ENCODE results near the gene PAX2.

PAX2 gene

DNA sequence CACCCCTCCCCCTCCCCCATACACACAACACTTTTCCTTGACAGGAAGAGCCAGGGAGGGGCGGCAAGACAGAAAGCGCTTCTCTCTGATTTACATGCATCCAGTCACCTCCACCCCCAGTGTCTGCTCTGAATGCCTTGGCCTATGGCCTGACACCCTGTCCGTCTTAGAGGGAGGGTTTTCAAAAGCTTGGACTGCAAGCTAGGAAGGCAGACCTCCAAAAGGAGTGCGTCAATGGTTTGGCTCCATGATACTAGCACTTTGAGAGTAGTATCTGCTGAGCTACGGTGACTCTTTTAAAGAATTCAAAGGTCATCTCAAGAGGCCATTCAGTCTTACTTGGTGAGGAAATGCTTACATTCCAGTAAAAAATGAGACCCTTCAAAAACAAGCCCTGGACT, 20.3 kb upstream of the PAX2 start:
- H3K36me3 ChIP-seq (ENCODE audit: low read length): no peaks in the 10 kb centered on the region
- no peak overlapping the region for H3K4me3 ChIP-seq (ENCODE audit: insufficient read depth, low read length, poor library complexity, severe bottlenecking)
- H3K27ac ChIP-seq (ENCODE audit: low read depth, low read length): no peak overlapping the region
- H3K79me2 ChIP-seq (ENCODE audit: insufficient read depth, low read length): no peaks in the 10 kb centered on the region
- no peaks in the 10 kb centered on the region for H3F3A ChIP-seq (ENCODE audit: insufficient read depth)
- no peak overlapping the region for H3K9ac ChIP-seq (ENCODE audit: low read length)
- no peak for TF ChIP-seq CTCF (IDR thresholded peaks at IDR 0.05; ENCODE audit: insufficient read depth, low read length, poor library complexity, severe bottlenecking)
- no peak for TF ChIP-seq EZH2phosphoT487 (conservative IDR thresholded peaks at IDR 0.05; ENCODE audit: low read length)
- no peaks in the 10 kb centered on the region for H3K9me3 ChIP-seq (ENCODE audit: insufficient read depth, low read length)
- no peaks in the 10 kb centered on the region for H3K9me2 ChIP-seq (replicated peaks; ENCODE audit: insufficient read depth, low read length)
- no peaks in the 10 kb centered on the region for H3K27me3 ChIP-seq (ENCODE audit: low read length)
- H3K4me2 ChIP-seq (ENCODE audit: low read depth, low read length, poor library complexity, severe bottlenecking): no peak overlapping the region
- no peak overlapping the region for H2AFZ ChIP-seq (ENCODE audit: low read depth, low read length, severe bottlenecking)
- H4K20me1 ChIP-seq (ENCODE audit: low read depth, low read length): no peaks in the 10 kb centered on the region

DNA sequence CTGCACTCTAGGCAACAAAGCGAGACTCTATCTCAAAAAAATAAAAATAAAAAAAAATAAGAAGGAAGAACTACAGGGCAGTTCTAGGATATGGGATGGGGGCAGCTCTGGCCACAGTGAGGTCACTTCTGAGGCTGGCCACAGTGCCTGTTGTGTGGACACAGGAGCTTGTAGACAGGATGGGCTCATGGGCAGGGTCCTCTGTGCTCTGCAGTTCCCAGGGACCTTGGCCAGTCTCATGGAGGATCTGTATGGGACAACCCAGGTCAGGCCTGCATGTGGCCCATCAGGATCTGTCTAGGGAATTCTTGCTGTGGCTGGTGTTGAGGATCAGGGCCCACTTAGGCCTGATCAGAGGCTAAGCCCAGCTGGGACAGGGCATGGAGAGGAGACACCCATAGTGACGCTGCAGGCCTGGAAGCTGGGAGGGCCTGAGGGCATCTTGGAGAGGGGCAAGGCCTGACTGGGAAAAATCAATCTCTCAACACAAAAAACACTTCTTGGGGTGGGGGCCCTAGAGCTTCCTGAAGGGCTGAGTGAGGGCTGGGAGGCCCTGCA, 19.4 kb upstream of the PAX2 start:
- no peak overlapping the region for H3K9ac ChIP-seq (ENCODE audit: low read length)
- no peak overlapping the region for H2AFZ ChIP-seq (ENCODE audit: low read depth, low read length, severe bottlenecking)
- H4K20me1 ChIP-seq (ENCODE audit: low read depth, low read length): no peaks in the 10 kb centered on the region
- H3K4me3 ChIP-seq (ENCODE audit: insufficient read depth, low read length, poor library complexity, severe bottlenecking): no peak overlapping the region
- H3K27ac ChIP-seq (ENCODE audit: low read depth, low read length): no peak overlapping the region
- TF ChIP-seq EZH2phosphoT487 (conservative IDR thresholded peaks at IDR 0.05; ENCODE audit: low read length): no peak
- no peak for TF ChIP-seq CTCF (IDR thresholded peaks at IDR 0.05; ENCODE audit: insufficient read depth, low read length, poor library complexity, severe bottlenecking)
- no peaks in the 10 kb centered on the region for H3K36me3 ChIP-seq (ENCODE audit: low read length)
- no peaks in the 10 kb centered on the region for H3K27me3 ChIP-seq (ENCODE audit: low read length)
- H3K79me2 ChIP-seq (ENCODE audit: insufficient read depth, low read length): no peaks in the 10 kb centered on the region
- no peaks in the 10 kb centered on the region for H3K9me3 ChIP-seq (ENCODE audit: insufficient read depth, low read length)
- no peak overlapping the region for H3K4me2 ChIP-seq (ENCODE audit: low read depth, low read length, poor library complexity, severe bottlenecking)
- no peaks in the 10 kb centered on the region for H3K9me2 ChIP-seq (replicated peaks; ENCODE audit: insufficient read depth, low read length)
- H3F3A ChIP-seq (ENCODE audit: insufficient read depth): no peaks in the 10 kb centered on the region

DNA sequence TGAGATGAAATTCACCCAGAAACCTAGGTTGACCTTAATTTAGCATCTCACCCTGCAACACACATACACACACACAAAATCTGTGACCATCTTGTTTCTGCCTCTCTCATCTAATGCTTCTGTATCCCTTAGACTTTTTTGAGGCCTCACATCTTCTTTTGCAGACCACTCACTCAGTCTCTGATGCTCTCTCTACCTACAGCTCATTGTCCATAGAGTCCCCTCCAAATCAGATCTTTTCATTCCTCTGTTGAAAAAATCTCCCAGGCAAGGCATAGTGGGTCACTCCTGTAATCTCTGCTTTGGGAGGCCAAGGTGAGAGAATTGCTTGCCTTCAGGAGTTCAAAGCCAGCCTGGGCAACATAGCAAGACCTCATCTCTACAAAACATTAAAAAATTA, 17.6 kb upstream of the PAX2 start:
- Histone ChIP-seq H3K36me3 (ENCODE audit: low read length) (no peaks in the 10 kb centered on the region), H2AFZ (ENCODE audit: low read depth, low read length, severe bottlenecking) (no peak overlapping the region), H4K20me1 (ENCODE audit: low read depth, low read length) (no peaks in the 10 kb centered on the region), H3K9me2 (replicated peaks; ENCODE audit: insufficient read depth, low read length) (no peaks in the 10 kb centered on the region), H3K9ac (ENCODE audit: low read length) (no peak overlapping the region), H3K27me3 (ENCODE audit: low read length) (no peaks in the 10 kb centered on the region), H3K79me2 (ENCODE audit: insufficient read depth, low read length) (no peaks in the 10 kb centered on the region), H3F3A (ENCODE audit: insufficient read depth) (no peaks in the 10 kb centered on the region), H3K4me2 (ENCODE audit: low read depth, low read length, poor library complexity, severe bottlenecking) (no peak overlapping the region), H3K4me3 (ENCODE audit: insufficient read depth, low read length, poor library complexity, severe bottlenecking) (no peak overlapping the region), H3K27ac (ENCODE audit: low read depth, low read length) (no peak overlapping the region), H3K9me3 (ENCODE audit: insufficient read depth, low read length) (no peaks in the 10 kb centered on the region)
- TF ChIP-seq EZH2phosphoT487 (conservative IDR thresholded peaks at IDR 0.05; ENCODE audit: low read length) (no peak), CTCF (IDR thresholded peaks at IDR 0.05; ENCODE audit: insufficient read depth, low read length, poor library complexity, severe bottlenecking) (no peak)
